SK-N-SH treated with all-trans-retinoic acid at 6 μM for 48 hours (cell line): Measurements from ENCODE around the gene PCDH9.

ENCODE experiments used
- ARNTL ChIP-seq: fragments of 450-650 bp; formaldehyde crosslinking; IDR thresholded peaks from 2 replicates; pipeline ENCODE4 v1.5.0; 2020; ENCODE audit warnings: low read depth, mild to moderate bottlenecking, moderate library complexity, borderline replicate concordance
- CREB5 ChIP-seq: fragments of 250-450 bp; sonication (Bioruptor Pico); IDR thresholded peaks from 2 replicates; pipeline ENCODE4 v1.5.1; 2020; ENCODE audit warnings: low read depth, mild to moderate bottlenecking, moderate library complexity
- ESRRG ChIP-seq: fragments of 250-450 bp; sonication (Bioruptor Pico); IDR thresholded peaks from 2 replicates; pipeline ENCODE4 v1.6.1; 2021; ENCODE audit warnings: mild to moderate bottlenecking
- ISL1 ChIP-seq: fragments of 250-450 bp; sonication (Bioruptor Pico); IDR thresholded peaks from 2 replicates; pipeline ENCODE4 v2.1.2; 2022; ENCODE audit warnings: mild to moderate bottlenecking, moderate library complexity
- SNAI2 ChIP-seq: fragments of 250-450 bp; sonication (Bioruptor Pico); IDR thresholded peaks from 2 replicates; pipeline ENCODE4 v1.5.0; 2020; ENCODE audit warnings: mild to moderate bottlenecking, moderate library complexity
- TCF4 ChIP-seq: fragments of 250-450 bp; sonication (Bioruptor Pico); IDR thresholded peaks from 2 replicates; pipeline ENCODE4 v1.8.0; 2021; ENCODE audit warnings: mild to moderate bottlenecking, moderate library complexity, borderline replicate concordance
- TOX ChIP-seq: fragments of 250-450 bp; sonication (Bioruptor Pico); IDR thresholded peaks from 2 replicates; pipeline ENCODE4 v1.8.0; 2021; ENCODE audit warnings: mild to moderate bottlenecking, moderate library complexity, borderline replicate concordance
- ZC3H10 ChIP-seq: fragments of 250-450 bp; sonication (Bioruptor Pico); IDR thresholded peaks from 2 replicates; pipeline ENCODE4 v1.5.1; 2021; ENCODE audit warnings: mild to moderate bottlenecking, moderate library complexity
- ZFP3 ChIP-seq: fragments of 250-450 bp; sonication (Bioruptor Pico); IDR thresholded peaks from 2 replicates; pipeline ENCODE4 v1.5.0; 2020; ENCODE audit warnings: mild to moderate bottlenecking, moderate library complexity
- ZFP30 ChIP-seq: fragments of 450-650 bp; formaldehyde crosslinking; IDR thresholded peaks from 2 replicates; pipeline ENCODE4 v1.5.0; 2022; ENCODE audit warnings: mild to moderate bottlenecking, moderate library complexity
- ZNF70 ChIP-seq: fragments of 450-650 bp; formaldehyde crosslinking; IDR thresholded peaks from 2 replicates; pipeline ENCODE4 v1.5.0; 2020; ENCODE audit warnings: mild to moderate bottlenecking, moderate library complexity
- ZNF8 ChIP-seq: fragments of 450-650 bp; formaldehyde crosslinking; IDR thresholded peaks from 2 replicates; pipeline ENCODE4 v1.5.0; 2020; ENCODE audit warnings: mild to moderate bottlenecking, moderate library complexity
- TF ChIP-seq, protein P1 (sequence below): fragments of 250-450 bp; sonication (Bioruptor Pico); IDR thresholded peaks from 2 replicates; pipeline ENCODE4 v1.5.0; 2020; ENCODE audit warnings: mild to moderate bottlenecking, moderate library complexity

DNA sequence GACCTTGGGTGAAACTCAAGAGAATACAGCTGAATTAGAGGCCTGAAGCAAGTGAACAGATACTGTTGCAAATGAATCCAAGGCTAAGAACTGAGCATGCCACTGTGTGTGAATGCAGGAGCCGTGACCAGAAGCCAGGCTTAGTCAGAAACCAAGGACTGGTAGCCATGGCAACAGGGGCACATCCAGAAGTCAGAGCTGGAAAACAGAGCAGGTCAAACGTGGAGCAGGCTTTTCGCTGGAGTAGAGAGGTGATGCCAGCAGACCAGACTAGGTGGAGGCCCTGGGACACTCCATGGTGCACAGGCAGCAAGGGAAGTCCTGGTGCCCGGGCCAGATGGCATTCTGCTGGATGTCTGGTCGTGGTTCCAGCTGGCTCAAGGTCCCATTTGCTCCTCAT, 564.1 kb downstream of the PCDH9 start:
- TF ChIP-seq ZFP3 (CRISPR knock-in tag) (no peak), ZFP30 (CRISPR knock-in tag) (no peak), SNAI2 (CRISPR knock-in tag) (no peak), CREB5 (CRISPR knock-in tag) (no peak), TCF4 (no peak), ZNF8 (no peak), ARNTL (no peak), ISL1 (CRISPR knock-in tag) (no peak), ZC3H10 (CRISPR knock-in tag) (no peak), ESRRG (CRISPR knock-in tag) (no peak), ZNF70 (no peak), TOX (no peak)
- TF ChIP-seq, protein P1, sequence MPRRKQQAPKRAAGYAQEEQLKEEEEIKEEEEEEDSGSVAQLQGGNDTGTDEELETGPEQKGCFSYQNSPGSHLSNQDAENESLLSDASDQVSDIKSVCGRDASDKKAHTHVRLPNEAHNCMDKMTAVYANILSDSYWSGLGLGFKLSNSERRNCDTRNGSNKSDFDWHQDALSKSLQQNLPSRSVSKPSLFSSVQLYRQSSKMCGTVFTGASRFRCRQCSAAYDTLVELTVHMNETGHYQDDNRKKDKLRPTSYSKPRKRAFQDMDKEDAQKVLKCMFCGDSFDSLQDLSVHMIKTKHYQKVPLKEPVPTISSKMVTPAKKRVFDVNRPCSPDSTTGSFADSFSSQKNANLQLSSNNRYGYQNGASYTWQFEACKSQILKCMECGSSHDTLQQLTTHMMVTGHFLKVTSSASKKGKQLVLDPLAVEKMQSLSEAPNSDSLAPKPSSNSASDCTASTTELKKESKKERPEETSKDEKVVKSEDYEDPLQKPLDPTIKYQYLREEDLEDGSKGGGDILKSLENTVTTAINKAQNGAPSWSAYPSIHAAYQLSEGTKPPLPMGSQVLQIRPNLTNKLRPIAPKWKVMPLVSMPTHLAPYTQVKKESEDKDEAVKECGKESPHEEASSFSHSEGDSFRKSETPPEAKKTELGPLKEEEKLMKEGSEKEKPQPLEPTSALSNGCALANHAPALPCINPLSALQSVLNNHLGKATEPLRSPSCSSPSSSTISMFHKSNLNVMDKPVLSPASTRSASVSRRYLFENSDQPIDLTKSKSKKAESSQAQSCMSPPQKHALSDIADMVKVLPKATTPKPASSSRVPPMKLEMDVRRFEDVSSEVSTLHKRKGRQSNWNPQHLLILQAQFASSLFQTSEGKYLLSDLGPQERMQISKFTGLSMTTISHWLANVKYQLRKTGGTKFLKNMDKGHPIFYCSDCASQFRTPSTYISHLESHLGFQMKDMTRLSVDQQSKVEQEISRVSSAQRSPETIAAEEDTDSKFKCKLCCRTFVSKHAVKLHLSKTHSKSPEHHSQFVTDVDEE (CRISPR knock-in tag): no peak
